ENCODE measurements around the gene DNAH8.

DNAH8 gene

DNA sequence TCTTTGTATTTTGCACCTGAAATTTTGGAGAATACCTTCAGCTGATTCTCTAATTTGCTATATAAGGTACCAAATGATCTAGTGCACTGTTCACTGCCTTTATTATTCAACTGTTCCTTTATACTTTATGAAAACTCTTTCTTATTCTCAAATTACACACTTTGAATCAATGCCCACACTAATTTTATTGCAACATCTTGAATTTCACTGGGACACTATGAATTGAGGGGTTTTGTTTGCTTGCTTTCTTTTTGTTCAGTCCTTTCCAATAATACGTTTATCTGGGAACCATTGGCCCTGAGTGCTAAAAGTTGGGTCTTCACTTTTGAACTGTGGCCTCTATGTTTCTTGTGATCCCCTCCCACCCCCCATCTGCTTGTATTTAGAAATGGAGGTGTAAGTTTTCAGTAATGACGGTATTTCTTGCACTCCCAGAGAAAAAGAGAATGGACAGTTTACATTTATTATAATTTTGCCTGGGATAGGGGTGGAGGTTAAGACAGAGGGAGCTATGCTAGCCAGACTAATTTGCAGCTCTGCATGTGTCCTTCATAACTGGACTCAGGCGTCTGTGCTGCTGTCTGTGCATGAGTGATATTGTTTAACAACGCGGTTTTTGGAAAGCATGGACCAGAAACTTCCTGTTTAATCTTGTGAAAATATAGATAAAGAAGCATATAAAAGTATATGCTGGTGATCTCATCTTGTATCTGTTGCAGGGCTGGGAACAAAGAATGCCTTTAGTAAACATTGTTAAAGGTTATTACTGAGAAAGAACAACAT, 98.1 kb downstream of the DNAH8 start:
- Histone ChIP-seq H3K27me3 (ENCODE audit: insufficient read depth, low read depth) (no peaks in the 10 kb centered on the region), H3K27ac (no peak overlapping the region), H3K4me1 (ENCODE audit: low read depth, poor library complexity, severe bottlenecking) (no peaks in the 10 kb centered on the region), H3K4me3 (IDR thresholded peaks at IDR 0.05; ENCODE audit: insufficient read depth, low read depth, low read length) (no peak overlapping the region), H2AFZ (ENCODE audit: low read depth) (no peak overlapping the region), H3K79me2 (ENCODE audit: insufficient read depth, low read depth) (no peaks in the 10 kb centered on the region), H3K4me2 (no peak overlapping the region), H3K36me3 (ENCODE audit: insufficient read depth) (no peaks in the 10 kb centered on the region), H4K20me1 (ENCODE audit: insufficient read depth) (no peaks in the 10 kb centered on the region), H3K9ac (no peak overlapping the region)
- TF ChIP-seq, protein P1, sequence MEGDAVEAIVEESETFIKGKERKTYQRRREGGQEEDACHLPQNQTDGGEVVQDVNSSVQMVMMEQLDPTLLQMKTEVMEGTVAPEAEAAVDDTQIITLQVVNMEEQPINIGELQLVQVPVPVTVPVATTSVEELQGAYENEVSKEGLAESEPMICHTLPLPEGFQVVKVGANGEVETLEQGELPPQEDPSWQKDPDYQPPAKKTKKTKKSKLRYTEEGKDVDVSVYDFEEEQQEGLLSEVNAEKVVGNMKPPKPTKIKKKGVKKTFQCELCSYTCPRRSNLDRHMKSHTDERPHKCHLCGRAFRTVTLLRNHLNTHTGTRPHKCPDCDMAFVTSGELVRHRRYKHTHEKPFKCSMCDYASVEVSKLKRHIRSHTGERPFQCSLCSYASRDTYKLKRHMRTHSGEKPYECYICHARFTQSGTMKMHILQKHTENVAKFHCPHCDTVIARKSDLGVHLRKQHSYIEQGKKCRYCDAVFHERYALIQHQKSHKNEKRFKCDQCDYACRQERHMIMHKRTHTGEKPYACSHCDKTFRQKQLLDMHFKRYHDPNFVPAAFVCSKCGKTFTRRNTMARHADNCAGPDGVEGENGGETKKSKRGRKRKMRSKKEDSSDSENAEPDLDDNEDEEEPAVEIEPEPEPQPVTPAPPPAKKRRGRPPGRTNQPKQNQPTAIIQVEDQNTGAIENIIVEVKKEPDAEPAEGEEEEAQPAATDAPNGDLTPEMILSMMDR (conservative IDR thresholded peaks at IDR 0.05; ENCODE audit: low read depth, low read length): no peak

DNA sequence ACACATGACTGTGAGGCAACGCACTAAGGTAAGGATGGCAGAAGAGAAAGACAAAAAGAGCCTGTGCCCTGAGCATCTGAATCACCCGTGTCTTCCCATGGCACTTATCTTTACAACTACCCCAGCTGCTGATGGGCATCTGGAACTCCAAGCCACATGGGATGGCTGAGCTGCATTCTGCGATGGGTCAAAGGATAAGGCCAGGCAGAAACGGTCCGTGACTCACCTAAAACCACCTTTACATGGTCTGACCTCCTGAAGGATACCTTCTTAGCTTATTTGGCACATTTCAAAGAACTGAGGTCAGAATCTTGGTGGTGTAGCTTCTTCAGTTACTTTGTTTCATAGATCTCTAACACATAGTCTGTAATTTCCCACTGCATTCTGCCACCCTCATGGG, 99.7 kb downstream of the DNAH8 start:
- TF ChIP-seq, protein P1 (conservative IDR thresholded peaks at IDR 0.05; ENCODE audit: low read depth, low read length): no peak
- no peaks in the 10 kb centered on the region for H3K27me3 ChIP-seq (ENCODE audit: insufficient read depth, low read depth)
- no peaks in the 10 kb centered on the region for H3K79me2 ChIP-seq (ENCODE audit: insufficient read depth, low read depth)
- no peak overlapping the region for H3K9ac ChIP-seq
- no peaks in the 10 kb centered on the region for H4K20me1 ChIP-seq (ENCODE audit: insufficient read depth)
- H3K27ac ChIP-seq: no peak overlapping the region
- no peak overlapping the region for H3K4me2 ChIP-seq
- H2AFZ ChIP-seq (ENCODE audit: low read depth): no peak overlapping the region
- H3K4me3 ChIP-seq (IDR thresholded peaks at IDR 0.05; ENCODE audit: insufficient read depth, low read depth, low read length): no peak overlapping the region
- no peaks in the 10 kb centered on the region for H3K4me1 ChIP-seq (ENCODE audit: low read depth, poor library complexity, severe bottlenecking)
- H3K36me3 ChIP-seq (ENCODE audit: insufficient read depth): no peaks in the 10 kb centered on the region

DNA sequence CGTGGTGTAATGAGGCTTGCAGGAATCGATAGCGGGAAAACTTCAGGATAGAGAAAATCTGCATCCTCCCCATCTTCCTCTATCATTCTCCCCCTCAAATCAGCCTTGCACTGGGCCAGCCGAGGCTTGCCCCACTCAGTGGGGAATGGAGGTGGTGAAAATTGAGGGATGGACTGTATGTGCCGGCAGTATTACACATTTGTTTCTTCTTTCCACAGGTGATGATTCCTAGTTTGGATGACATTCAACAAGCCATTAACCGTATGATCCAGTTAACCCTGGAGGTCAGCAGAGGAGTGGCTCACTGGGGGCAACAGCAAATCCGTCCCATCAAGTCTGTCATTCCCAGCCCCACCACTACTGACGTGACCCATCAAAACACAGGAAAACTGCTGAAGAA, 100.1 kb downstream of the DNAH8 start:
- Histone ChIP-seq H3K27ac (no peak overlapping the region), H3K79me2 (ENCODE audit: insufficient read depth, low read depth) (no peaks in the 10 kb centered on the region), H3K27me3 (ENCODE audit: insufficient read depth, low read depth) (no peaks in the 10 kb centered on the region), H3K4me1 (ENCODE audit: low read depth, poor library complexity, severe bottlenecking) (no peaks in the 10 kb centered on the region), H3K36me3 (ENCODE audit: insufficient read depth) (no peaks in the 10 kb centered on the region), H4K20me1 (ENCODE audit: insufficient read depth) (no peaks in the 10 kb centered on the region), H3K4me2 (no peak overlapping the region), H3K9ac (no peak overlapping the region), H3K4me3 (IDR thresholded peaks at IDR 0.05; ENCODE audit: insufficient read depth, low read depth, low read length) (no peak overlapping the region), H2AFZ (ENCODE audit: low read depth) (no peak overlapping the region)
- TF ChIP-seq, protein P1 (conservative IDR thresholded peaks at IDR 0.05; ENCODE audit: low read depth, low read length): no peak

DNA sequence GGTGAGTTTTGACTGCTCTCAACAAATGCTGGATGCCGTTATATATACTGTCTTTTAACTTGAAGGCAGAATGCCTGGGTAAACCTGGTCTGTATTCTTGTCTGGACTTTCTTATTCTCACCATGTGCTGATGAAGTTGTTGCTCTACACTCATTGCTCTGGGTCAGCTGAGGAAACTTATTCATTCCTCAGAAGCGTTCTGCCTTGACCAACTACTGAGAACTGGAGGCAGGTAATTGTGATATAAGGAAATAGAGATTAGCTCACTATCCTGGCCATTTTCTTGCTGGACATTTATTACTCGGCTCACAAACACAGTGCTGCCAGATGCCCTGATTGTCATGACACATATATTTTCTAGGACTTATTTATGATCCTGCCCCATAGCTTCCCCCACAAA, 103.6 kb downstream of the DNAH8 start:
- H3K4me3 ChIP-seq (IDR thresholded peaks at IDR 0.05; ENCODE audit: insufficient read depth, low read depth, low read length): no peak overlapping the region
- TF ChIP-seq, protein P1 (conservative IDR thresholded peaks at IDR 0.05; ENCODE audit: low read depth, low read length): no peak
- H3K36me3 ChIP-seq (ENCODE audit: insufficient read depth): no peaks in the 10 kb centered on the region
- no peaks in the 10 kb centered on the region for H4K20me1 ChIP-seq (ENCODE audit: insufficient read depth)
- H3K27ac ChIP-seq: no peak overlapping the region
- no peak overlapping the region for H3K9ac ChIP-seq
- no peaks in the 10 kb centered on the region for H3K4me1 ChIP-seq (ENCODE audit: low read depth, poor library complexity, severe bottlenecking)
- H3K79me2 ChIP-seq (ENCODE audit: insufficient read depth, low read depth): no peaks in the 10 kb centered on the region
- H3K4me2 ChIP-seq: no peak overlapping the region
- no peaks in the 10 kb centered on the region for H3K27me3 ChIP-seq (ENCODE audit: insufficient read depth, low read depth)
- H2AFZ ChIP-seq (ENCODE audit: low read depth): no peak overlapping the region

All from KMS-11 (cell line).